OCI-LY3 (cell line): ENCODE data around the gene AKR7A3.

Experiments
- H2AFZ ChIP-seq: fragments of 200-600, 300-600 bp; shearing (Covaris generic); 2 replicates; pipeline ENCODE4 v1.6.0; 2014; ENCODE audit warnings: antibody characterized with exemption, low read depth, low read length
- H3K27ac ChIP-seq: fragments of 200-600, 300-600 bp; sonication (generic); 2 replicates; pipeline ENCODE4 v1.5.1; 2014; ENCODE audit warnings: mild to moderate bottlenecking, low read length, moderate library complexity, mixed read lengths
- H3K27me3 ChIP-seq: fragments of 200-600, 300-600 bp; sonication (generic); 2 replicates; pipeline ENCODE4 v1.6.1; 2014; ENCODE audit warnings: low read depth, low read length, mixed read lengths
- H3K36me3 ChIP-seq: fragments of 200-600, 300-600 bp; sonication (generic); replicated peaks from 2 replicates; pipeline ENCODE3; 2014; ENCODE audit warnings: low read depth, low read length, mixed read lengths
- H3K4me1 ChIP-seq: fragments of 300-600, 200-600 bp; sonication (generic); 2 replicates; pipeline ENCODE4 v1.6.1; 2014; ENCODE audit warnings: low read length, mixed read lengths
- H3K4me2 ChIP-seq: fragments of 200-600, 300-600 bp; sonication (generic); 2 replicates; pipeline ENCODE4 v1.6.1; 2014; ENCODE audit warnings: low read length, mixed read lengths
- H3K4me3 ChIP-seq: fragments of 300-600, 200-600 bp; sonication (generic); 2 replicates; pipeline ENCODE4 v1.5.1; 2014; ENCODE audit warnings: antibody characterized with exemption, mild to moderate bottlenecking, low read length, moderate library complexity
- H3K79me2 ChIP-seq: fragments of 300-600, 200-600 bp; shearing (Covaris generic); 2 replicates; pipeline ENCODE4 v1.6.1; 2014; ENCODE audit warnings: mild to moderate bottlenecking, low read length, mixed read lengths
- H3K9ac ChIP-seq: fragments of 300-600, 200-600 bp; shearing (Covaris generic); 2 replicates; pipeline ENCODE4 v1.6.0; 2014; ENCODE audit warnings: mild to moderate bottlenecking, low read length, moderate library complexity
- H3K9me3 ChIP-seq: fragments of 200-600, 300-600 bp; shearing (Covaris generic); 2 replicates; pipeline ENCODE4 v1.6.1; 2014; ENCODE audit warnings: low read length, mixed read lengths; ENCODE audit not compliant: insufficient read depth
- H4K20me1 ChIP-seq: fragments of 200-600, 300-600 bp; sonication (generic); 2 replicates; pipeline ENCODE4 v1.6.1; 2016; ENCODE audit warnings: low read length, mixed read lengths; ENCODE audit not compliant: insufficient read depth
- EZH2phosphoT487 ChIP-seq: fragments of 200-600 bp; shearing (Covaris generic); IDR thresholded peaks from 2 replicates; pipeline ENCODE4 v1.6.1; 2018; ENCODE audit warnings: antibody characterized with exemption, mixed run types, low read depth
- TF ChIP-seq, protein P1 (sequence below): fragments of 200-600, 300-600 bp; sonication (generic); IDR thresholded peaks from 2 replicates; pipeline ENCODE4 v1.5.1; 2014; ENCODE audit warnings: antibody characterized with exemption, low read length, low read depth

AKR7A3 gene

DNA sequence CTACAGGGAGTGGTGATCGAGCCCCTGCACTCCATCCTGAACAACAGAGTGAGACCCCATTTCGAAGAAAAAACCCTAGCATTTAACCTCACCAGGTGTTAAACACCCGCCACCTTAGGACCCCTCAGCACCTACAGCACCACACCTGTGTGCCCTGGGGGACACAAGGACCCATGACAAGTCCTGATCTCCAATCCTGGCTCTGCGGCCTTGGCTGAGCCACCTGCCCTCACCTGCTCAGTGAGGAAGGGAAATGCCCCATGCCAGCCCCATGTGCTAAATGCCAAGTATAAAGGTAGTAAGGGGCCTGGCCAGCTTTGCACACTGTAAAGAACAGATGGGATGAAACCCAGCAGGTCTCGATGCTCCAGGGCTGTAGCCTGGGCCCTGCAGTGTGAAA lies 25.8 kb downstream of the AKR7A3 start:
- no peak overlapping the region for H3K4me2 ChIP-seq
- H3K9ac ChIP-seq: no peak overlapping the region
- peaks cover 1% of the 10 kb centered on the region for H3K36me3 ChIP-seq
- H2AFZ ChIP-seq: no peak overlapping the region
- TF ChIP-seq, protein P1, sequence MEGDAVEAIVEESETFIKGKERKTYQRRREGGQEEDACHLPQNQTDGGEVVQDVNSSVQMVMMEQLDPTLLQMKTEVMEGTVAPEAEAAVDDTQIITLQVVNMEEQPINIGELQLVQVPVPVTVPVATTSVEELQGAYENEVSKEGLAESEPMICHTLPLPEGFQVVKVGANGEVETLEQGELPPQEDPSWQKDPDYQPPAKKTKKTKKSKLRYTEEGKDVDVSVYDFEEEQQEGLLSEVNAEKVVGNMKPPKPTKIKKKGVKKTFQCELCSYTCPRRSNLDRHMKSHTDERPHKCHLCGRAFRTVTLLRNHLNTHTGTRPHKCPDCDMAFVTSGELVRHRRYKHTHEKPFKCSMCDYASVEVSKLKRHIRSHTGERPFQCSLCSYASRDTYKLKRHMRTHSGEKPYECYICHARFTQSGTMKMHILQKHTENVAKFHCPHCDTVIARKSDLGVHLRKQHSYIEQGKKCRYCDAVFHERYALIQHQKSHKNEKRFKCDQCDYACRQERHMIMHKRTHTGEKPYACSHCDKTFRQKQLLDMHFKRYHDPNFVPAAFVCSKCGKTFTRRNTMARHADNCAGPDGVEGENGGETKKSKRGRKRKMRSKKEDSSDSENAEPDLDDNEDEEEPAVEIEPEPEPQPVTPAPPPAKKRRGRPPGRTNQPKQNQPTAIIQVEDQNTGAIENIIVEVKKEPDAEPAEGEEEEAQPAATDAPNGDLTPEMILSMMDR: no peak
- no peak for TF ChIP-seq EZH2phosphoT487
- H3K9me3 ChIP-seq: no peaks in the 10 kb centered on the region
- H3K4me1 ChIP-seq: no peaks in the 10 kb centered on the region
- no peaks in the 10 kb centered on the region for H3K79me2 ChIP-seq
- no peak overlapping the region for H3K27ac ChIP-seq
- H3K27me3 ChIP-seq: no peaks in the 10 kb centered on the region
- H4K20me1 ChIP-seq: no peaks in the 10 kb centered on the region
- H3K4me3 ChIP-seq: no peak overlapping the region

DNA sequence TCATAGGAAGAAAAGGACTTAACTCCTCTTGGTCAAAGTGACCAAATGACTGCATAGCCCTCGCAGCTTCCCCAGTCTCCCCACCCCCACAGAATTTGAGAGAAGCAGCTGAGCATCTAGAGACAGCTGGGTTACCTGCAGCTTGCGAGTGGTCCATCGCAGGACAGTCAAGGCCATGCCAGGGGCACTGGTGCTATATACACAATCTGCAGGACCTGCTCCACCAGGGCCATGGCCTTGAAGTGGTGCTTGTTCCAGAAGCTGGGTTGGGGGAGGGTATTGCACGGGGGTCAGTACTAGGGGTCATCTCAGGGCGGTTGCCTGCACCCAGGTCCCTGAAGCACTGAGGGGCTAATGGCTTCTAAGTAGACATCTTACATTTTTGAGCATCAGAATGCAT lies 26.5 kb downstream of the AKR7A3 start:
- H3K36me3 ChIP-seq: peaks cover 4% of the 10 kb centered on the region

DNA sequence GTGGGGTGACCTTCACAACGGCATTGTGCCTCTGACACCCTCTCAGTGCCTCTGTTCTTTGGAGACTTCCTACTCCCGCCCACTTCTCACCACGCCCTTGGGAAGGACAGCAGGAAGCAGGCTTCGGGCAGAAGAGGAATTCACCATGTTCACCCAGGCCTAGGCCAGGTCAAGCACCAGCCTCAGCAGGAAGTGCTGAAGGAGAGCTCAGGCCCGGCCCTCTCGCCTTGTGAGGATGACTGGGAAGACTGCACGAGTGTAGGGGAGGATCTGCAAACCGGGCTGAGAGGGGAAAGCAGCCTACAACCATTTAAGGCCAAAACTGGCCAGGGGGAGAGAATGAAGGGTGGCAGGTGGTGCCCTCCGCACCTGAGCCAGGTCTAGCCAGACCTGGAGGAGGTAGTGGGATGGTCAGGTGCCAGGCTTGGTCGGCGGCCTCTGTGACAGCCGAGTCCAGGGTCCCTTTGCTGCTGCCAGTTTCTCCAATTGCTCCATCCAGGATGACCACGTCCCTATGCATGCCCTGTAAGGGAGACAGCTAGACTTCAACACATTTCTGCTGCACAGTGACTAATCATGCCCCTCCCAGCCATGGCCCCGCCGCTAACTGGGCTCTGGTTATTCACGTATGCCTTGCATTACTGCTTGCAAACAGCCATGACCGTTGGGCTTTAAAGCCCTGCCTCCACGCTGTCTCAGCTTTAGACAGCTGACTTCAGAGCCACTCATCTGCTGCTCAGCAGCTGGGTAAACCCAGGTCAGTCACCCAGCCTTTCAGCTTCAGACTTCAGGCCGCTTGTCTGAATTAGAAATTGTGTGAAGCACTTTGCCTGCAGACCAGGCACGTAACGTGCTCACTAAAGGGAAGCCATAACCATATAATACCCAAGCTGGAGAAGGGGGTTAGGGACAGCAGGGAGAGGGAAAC lies 28.1 kb downstream of the AKR7A3 start:
- Histone ChIP-seq H3K4me1 (no peaks in the 10 kb centered on the region), H3K27ac (no peak overlapping the region), H3K79me2 (peaks cover 5% of the 10 kb centered on the region), H2AFZ (no peak overlapping the region), H3K9me3 (no peaks in the 10 kb centered on the region), H3K27me3 (no peaks in the 10 kb centered on the region), H3K4me3 (no peak overlapping the region), H3K36me3 (peaks cover 8% of the 10 kb centered on the region), H3K9ac (no peak overlapping the region), H3K4me2 (no peak overlapping the region), H4K20me1 (no peaks in the 10 kb centered on the region)
- TF ChIP-seq EZH2phosphoT487: no peak
- TF ChIP-seq, protein P1: no peak

More for the DNA sequence above, 26.5 kb downstream of the AKR7A3 start:
- Histone ChIP-seq H4K20me1 (no peaks in the 10 kb centered on the region), H3K79me2 (no peaks in the 10 kb centered on the region), H3K4me3 (no peak overlapping the region), H2AFZ (no peak overlapping the region), H3K27me3 (no peaks in the 10 kb centered on the region), H3K9me3 (no peaks in the 10 kb centered on the region), H3K4me2 (no peak overlapping the region), H3K27ac (no peak overlapping the region), H3K9ac (no peak overlapping the region), H3K4me1 (no peaks in the 10 kb centered on the region)
- TF ChIP-seq, protein P1: no peak
- no peak for TF ChIP-seq EZH2phosphoT487

DNA sequence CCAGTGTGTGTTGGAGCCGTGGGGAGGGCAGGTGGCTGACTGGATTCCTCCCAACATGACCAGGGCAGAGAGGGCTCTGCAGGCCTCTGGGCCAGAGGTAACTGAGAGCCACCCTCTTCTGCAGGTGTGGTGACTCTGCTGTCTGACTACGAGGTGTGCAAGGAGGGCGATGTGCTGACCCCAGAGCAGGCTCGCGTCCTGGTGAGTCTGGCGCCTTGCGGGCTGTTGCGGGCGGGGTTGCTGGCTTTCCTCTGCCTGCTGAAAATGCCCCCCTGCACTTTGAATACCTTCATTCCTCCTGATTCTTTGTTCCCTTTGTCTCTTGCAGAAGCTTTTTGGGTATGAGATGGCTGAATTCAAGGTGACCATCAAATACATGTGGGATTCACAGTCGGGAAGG lies 30.2 kb downstream of the AKR7A3 start:
- no peak for TF ChIP-seq EZH2phosphoT487
- TF ChIP-seq, protein P1: no peak
- Histone ChIP-seq H3K4me3 (no peak overlapping the region), H2AFZ (no peak overlapping the region), H3K4me1 (peaks cover 5% of the 10 kb centered on the region), H3K9ac (no peak overlapping the region), H3K4me2 (no peak overlapping the region), H3K36me3 (peaks cover 8% of the 10 kb centered on the region), H3K79me2 (peaks cover 26% of the 10 kb centered on the region), H4K20me1 (no peaks in the 10 kb centered on the region), H3K9me3 (no peaks in the 10 kb centered on the region), H3K27me3 (no peaks in the 10 kb centered on the region), H3K27ac (no peak overlapping the region)
